ENCODE measurements around the gene KCNQ2.

DNA sequence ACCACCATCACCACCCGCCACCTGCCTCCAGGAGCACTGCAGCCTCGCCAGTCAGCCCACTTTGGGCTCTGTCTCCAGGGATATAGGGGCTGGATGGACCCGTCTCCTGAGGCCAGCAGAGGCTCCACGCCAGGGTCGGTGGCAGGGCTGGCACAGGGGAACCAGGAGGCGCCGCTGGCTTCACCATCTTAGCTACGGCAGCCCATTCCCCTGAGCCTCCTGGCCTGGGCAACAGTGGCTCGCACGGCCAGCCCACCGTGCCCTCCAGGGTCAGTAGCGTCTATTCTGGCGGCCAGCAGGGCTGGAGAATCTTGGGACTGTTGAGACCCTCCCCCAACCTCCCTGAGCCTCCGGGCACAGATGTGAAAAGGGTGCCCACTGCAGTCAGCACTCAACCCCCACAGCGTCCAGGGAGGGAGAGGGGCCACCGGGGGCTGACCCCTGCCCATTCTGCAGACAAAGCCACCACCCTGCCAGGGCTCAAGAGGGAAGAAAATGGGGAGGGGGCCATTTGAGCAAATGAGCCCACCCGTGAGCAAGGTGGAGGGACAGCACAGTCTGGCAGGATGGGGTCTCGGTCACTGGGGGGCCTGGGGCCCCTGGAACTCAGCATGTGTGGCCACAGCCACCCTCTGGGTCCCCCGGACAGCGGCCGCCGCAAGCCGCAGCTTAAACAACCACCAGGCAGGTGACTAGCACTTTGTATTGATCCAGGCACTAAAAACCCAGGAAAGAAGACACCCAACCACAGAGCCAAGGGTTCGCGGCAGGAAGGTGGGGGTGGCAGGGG, 28.7 kb downstream of the KCNQ2 start:
- TF ChIP-seq EZH2phosphoT487 (IDR thresholded peaks at IDR 0.05) (no peak), EZH2 (IDR thresholded peaks at IDR 0.05) (no peak)
